Activated T-helper 1 cell treated with anti-CD3 and anti-CD28 coated beads, Interleukin-2, amount 50 U/mL, for 16 hours (primary cell): ENCODE measurements around the gene SULT6B1.

Experiments used
- DNase-seq, 2 donors: peaks; one replicate each; pipeline ENCODE4 v3.0.0-alpha.2; 2020; ENCODE audit warnings: low read depth in 1 of 2, low spot score in 1 of 2

SULT6B1 gene

GRCh38 chr2:37153224-37153623 is 35.2 kb downstream of the SULT6B1 start:
- no peak for DNase-seq

DNA sequence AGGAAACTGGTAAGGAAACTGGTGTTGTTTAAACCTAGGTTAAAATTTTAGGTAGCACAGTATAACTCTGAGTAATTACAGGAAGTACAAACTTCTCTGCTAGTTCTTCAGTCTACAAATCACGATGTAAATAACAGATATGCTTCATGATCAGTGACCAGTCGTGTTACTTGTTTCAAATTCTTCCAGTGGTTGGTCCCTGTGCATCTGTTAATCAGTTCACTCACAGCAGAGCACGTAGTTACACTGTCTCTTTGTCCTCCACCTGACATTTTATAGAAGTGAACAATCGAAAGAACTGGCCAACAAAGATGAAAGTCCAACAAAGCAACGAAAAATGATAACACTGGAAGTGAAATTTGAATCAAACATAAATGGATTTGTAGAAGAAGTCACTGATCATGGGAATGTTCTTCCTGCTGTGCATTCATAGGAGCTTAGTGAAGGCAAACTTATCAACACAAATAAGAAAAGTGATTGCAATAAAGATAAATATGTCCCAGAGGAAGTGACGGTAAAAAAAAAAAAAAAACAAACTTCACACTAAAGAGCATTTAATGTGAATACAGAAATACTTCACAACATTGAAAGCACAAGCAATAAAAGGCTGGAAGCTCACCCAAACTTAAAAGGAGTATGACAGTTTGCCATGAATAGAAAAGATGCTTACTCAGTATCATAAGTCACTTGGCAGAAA is 38.7 kb downstream of the SULT6B1 start:
- DNase-seq = no peak

DNA sequence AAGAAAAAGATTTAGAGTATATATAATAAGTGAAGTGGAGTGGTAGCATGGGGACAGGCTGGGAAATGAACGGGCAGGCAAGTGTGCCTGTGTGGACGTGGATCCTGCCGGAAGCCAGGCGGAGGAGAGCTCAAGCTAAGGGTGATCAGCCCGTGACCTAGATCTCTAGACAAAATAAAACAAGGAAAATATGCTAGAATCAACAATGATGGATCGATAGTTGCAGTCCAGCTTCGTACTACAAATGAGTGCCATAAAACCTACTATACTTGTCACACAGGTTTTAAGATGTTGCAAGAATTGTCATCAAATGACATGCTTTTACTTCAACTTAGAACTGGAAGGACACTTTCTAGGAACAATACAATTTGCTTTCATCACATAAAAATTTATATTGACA is 40.1 kb downstream of the SULT6B1 start:
- no peak for DNase-seq

DNA sequence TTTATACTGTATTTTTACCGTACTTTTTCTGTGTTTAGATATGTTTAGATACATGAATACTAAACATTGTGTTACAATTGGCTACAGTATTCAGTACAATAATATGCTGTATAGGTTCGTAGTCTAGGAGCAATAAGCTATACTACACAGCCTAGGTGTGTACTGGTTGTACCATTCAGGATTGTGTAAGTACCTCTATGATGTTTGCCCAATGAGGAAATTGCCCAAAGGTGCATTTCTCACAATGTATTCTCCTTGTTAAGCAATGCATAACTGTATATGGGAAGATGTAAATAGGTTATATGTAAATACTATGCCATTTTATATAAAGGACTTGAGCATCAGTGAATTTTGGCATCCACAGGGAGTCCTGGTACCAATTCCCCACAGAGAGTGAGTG is 42.4 kb downstream of the SULT6B1 start:
- no peak for DNase-seq

GRCh38 chr2:37143974-37144373 is 44.5 kb downstream of the SULT6B1 start:
- no peak for DNase-seq

- DNase-seq = no peak
These were observed 45.9 kb downstream of the SULT6B1 start for GRCh38 chr2:37142546-37142945.

GRCh38 chr2:37132914-37133313 is 55.6 kb downstream of the SULT6B1 start:
- no peak for DNase-seq

DNA sequence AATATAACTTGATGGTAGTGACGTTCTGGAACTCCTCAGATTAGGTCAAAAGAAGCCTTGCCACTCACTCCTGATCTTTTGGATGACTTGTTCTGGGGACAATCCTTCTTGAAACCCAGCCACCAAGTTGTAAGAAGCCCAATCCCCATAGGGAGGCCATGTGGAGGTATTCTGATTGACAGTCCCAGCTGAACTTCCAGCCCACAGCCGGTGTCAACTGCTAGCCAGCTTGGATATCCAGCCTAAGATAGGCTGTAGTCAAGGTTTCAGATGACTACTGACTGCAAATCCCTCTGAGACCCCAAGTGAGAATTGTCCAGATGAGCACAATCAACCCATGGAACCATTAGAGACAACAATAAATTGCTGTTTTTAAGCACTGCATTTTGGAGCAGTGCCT is 63.1 kb downstream of the SULT6B1 start:
- DNase-seq = no peak

GRCh38 chr2:37119157-37119556 is 69.3 kb downstream of the SULT6B1 start:
- DNase-seq = no peak
